Trophoblast cell (in vitro differentiated cells and primary cell): ENCODE data around the gene ST6GALNAC3.

Experiments
- DNase-seq, 2 donors: peaks; one replicate each; pipeline ENCODE4 v3.0.0-alpha.2; 2016
- H2AFZ ChIP-seq: 2 replicates; pipeline ENCODE4 v1.6.1; 2013; ENCODE audit warnings: low read length, moderate library complexity, mild to moderate bottlenecking; ENCODE audit not compliant: insufficient read depth, poor library complexity
- H2AK5ac ChIP-seq: 2 replicates; pipeline ENCODE4 v1.6.1; 2013; ENCODE audit warnings: mild to moderate bottlenecking, low read length
- H2BK120ac ChIP-seq: 2 replicates; pipeline ENCODE4 v1.6.1; 2013; ENCODE audit warnings: low read length, mild to moderate bottlenecking, moderate library complexity; ENCODE audit not compliant: insufficient read depth, poor library complexity
- H2BK12ac ChIP-seq: 2 replicates; pipeline ENCODE4 v1.6.1; 2013; ENCODE audit warnings: mild to moderate bottlenecking, low read length, moderate library complexity
- H2BK5ac ChIP-seq: 2 replicates; pipeline ENCODE4 v1.6.1; 2013; ENCODE audit warnings: low read length, low read depth, moderate library complexity, mild to moderate bottlenecking; ENCODE audit not compliant: poor library complexity
- H3K14ac ChIP-seq: 2 replicates; pipeline ENCODE4 v1.6.1; 2013; ENCODE audit warnings: mild to moderate bottlenecking, low read length
- H3K18ac ChIP-seq: 2 replicates; pipeline ENCODE4 v1.6.1; 2013; ENCODE audit warnings: mild to moderate bottlenecking, low read length
- H3K23ac ChIP-seq: 2 replicates; pipeline ENCODE4 v1.6.1; 2013; ENCODE audit warnings: low read length
- H3K27ac ChIP-seq: 2 replicates; pipeline ENCODE4 v1.5.1; 2013; ENCODE audit warnings: low read depth, mild to moderate bottlenecking, inconsistent platforms, low read length, moderate library complexity
- H3K27me3 ChIP-seq: 2 replicates; pipeline ENCODE4 v1.6.1; 2013; ENCODE audit warnings: inconsistent platforms, mild to moderate bottlenecking, low read length, moderate library complexity; ENCODE audit not compliant: insufficient read depth
- H3K36me3 ChIP-seq, 2 experiments: 1 replicate in 1 of 2; 2 replicates in 1 of 2; pipeline ENCODE4 v1.6.1; 2013; ENCODE audit warnings: low read length in 2 of 2, mild to moderate bottlenecking in 2 of 2, moderate library complexity in 1 of 2; ENCODE audit not compliant: insufficient read depth in 2 of 2, control insufficient read depth in 1 of 2
- H3K4ac ChIP-seq: 2 replicates; pipeline ENCODE4 v1.6.1; 2013; ENCODE audit warnings: low read depth, mild to moderate bottlenecking, low read length, moderate library complexity
- H3K4me1 ChIP-seq, 2 experiments: 1 replicate in 1 of 2; 2 replicates in 1 of 2; pipeline ENCODE4 v1.6.1; 2013; ENCODE audit warnings: low read length in 2 of 2, mild to moderate bottlenecking in 2 of 2, moderate library complexity in 1 of 2; ENCODE audit not compliant: insufficient read depth in 2 of 2, control insufficient read depth in 1 of 2
- H3K4me2 ChIP-seq: 2 replicates; pipeline ENCODE4 v1.6.1; 2013; ENCODE audit warnings: inconsistent platforms, mild to moderate bottlenecking, low read length, moderate library complexity
- H3K4me3 ChIP-seq: 2 replicates; pipeline ENCODE4 v1.5.1; 2013; ENCODE audit warnings: mild to moderate bottlenecking, low read depth, low read length, inconsistent platforms
- H3K79me1 ChIP-seq: one replicate; pipeline ENCODE4 v1.6.1; 2013; ENCODE audit warnings: low read length
- H3K79me2 ChIP-seq: 2 replicates; pipeline ENCODE4 v1.6.1; 2013; ENCODE audit warnings: low read length, mild to moderate bottlenecking; ENCODE audit not compliant: control insufficient read depth, insufficient read depth, poor library complexity
- H3K9ac ChIP-seq: 2 replicates; pipeline ENCODE4 v1.6.1; 2013; ENCODE audit warnings: mild to moderate bottlenecking, low read length
- H3K9me3 ChIP-seq: 2 replicates; pipeline ENCODE4 v1.6.1; 2013; ENCODE audit warnings: low read depth, mild to moderate bottlenecking, control low read depth, inconsistent platforms, low read length; ENCODE audit not compliant: insufficient read depth
- H4K12ac ChIP-seq: 2 replicates; pipeline ENCODE4 v1.6.1; 2013; ENCODE audit warnings: low read depth, mild to moderate bottlenecking, low read length, moderate library complexity
- H4K8ac ChIP-seq: 2 replicates; pipeline ENCODE4 v1.6.1; 2013; ENCODE audit warnings: low read depth, mild to moderate bottlenecking, low read length, moderate library complexity
- H4K91ac ChIP-seq: one replicate; pipeline ENCODE4 v1.6.1; 2013; ENCODE audit warnings: low read depth, mild to moderate bottlenecking, low read length, moderate library complexity
- WGBS: extraction: QIAGEN DNeasy Blood & Tissue Kit; methylation state at CpG from one replicate; pipeline ENCODE4 v1.1.7; 2013; ENCODE audit warnings: missing lambda C conversion rate; ENCODE audit not compliant: insufficient read length, insufficient coverage; ENCODE audit errors: extremely low coverage; 5-methylcytosine and 5-hydroxymethylcytosine counted together

The ST6GALNAC3 gene

GRCh38 chr1:76225526-76225925 lies 151.0 kb downstream of the ST6GALNAC3 start:
- Histone ChIP-seq H2BK5ac (no peak overlapping the region), H4K91ac (no peak overlapping the region), H3K23ac (no peak overlapping the region), H3K4me3 (no peak overlapping the region), H3K18ac (no peak overlapping the region), H3K27me3 (no peaks in the 10 kb centered on the region), H4K8ac (no peak overlapping the region), H3K9ac (no peak overlapping the region), H3K9me3 (no peaks in the 10 kb centered on the region), H2BK120ac (no peak overlapping the region), H3K79me2 (no peaks in the 10 kb centered on the region), H3K27ac (no peak overlapping the region), H3K4me1 (no peaks in the 10 kb centered on the region), H2AFZ (no peak overlapping the region), H3K14ac (no peak overlapping the region), H3K36me3 (no peaks in the 10 kb centered on the region), H2BK12ac (no peak overlapping the region), H4K12ac (no peak overlapping the region), H3K4ac (no peak overlapping the region), H2AK5ac (no peak overlapping the region), H3K4me2 (no peak overlapping the region), H3K79me1 (no peaks in the 10 kb centered on the region)
- DNase-seq, result no peak
- no CpG with 5 or more reads among the region's 1 CpG for WGBS

GRCh38 chr1:76227621-76228020 lies 153.1 kb downstream of the ST6GALNAC3 start:
- no peak overlapping the region for H2AFZ ChIP-seq
- H3K4ac ChIP-seq, result no peak overlapping the region
- H2BK120ac ChIP-seq, result no peak overlapping the region
- H3K79me1 ChIP-seq, result no peaks in the 10 kb centered on the region
- no peak overlapping the region for H4K12ac ChIP-seq
- H3K23ac ChIP-seq, result no peak overlapping the region
- H3K4me3 ChIP-seq, result no peak overlapping the region
- H2BK12ac ChIP-seq, result no peak overlapping the region
- H3K79me2 ChIP-seq, result no peaks in the 10 kb centered on the region
- H3K9me3 ChIP-seq, result no peaks in the 10 kb centered on the region
- H3K4me1 ChIP-seq, result no peaks in the 10 kb centered on the region
- H4K8ac ChIP-seq, result no peak overlapping the region
- H3K27ac ChIP-seq, result no peak overlapping the region
- no peak overlapping the region for H2BK5ac ChIP-seq
- no peaks in the 10 kb centered on the region for H3K36me3 ChIP-seq
- WGBS, result no CpG with 5 or more reads among the region's 3 CpGs
- no peak overlapping the region for H3K4me2 ChIP-seq
- no peak overlapping the region for H3K14ac ChIP-seq
- no peaks in the 10 kb centered on the region for H3K27me3 ChIP-seq
- no peak overlapping the region for H4K91ac ChIP-seq
- no peak for DNase-seq
- no peak overlapping the region for H2AK5ac ChIP-seq
- H3K18ac ChIP-seq, result no peak overlapping the region
- no peak overlapping the region for H3K9ac ChIP-seq

- no peaks in the 10 kb centered on the region for H3K79me1 ChIP-seq
- H3K9ac ChIP-seq, result no peak overlapping the region
- H3K27me3 ChIP-seq, result no peaks in the 10 kb centered on the region
- H3K4me2 ChIP-seq, result no peak overlapping the region
- H2BK5ac ChIP-seq, result no peak overlapping the region
- H2BK12ac ChIP-seq, result no peak overlapping the region
- no peak overlapping the region for H3K18ac ChIP-seq
- DNase-seq, result no peak
- no peak overlapping the region for H2AK5ac ChIP-seq
- H3K23ac ChIP-seq, result no peak overlapping the region
- H3K27ac ChIP-seq, result no peak overlapping the region
- no peak overlapping the region for H4K12ac ChIP-seq
- no peak overlapping the region for H4K8ac ChIP-seq
- H3K4me3 ChIP-seq, result no peak overlapping the region
- WGBS, result no CpG with 5 or more reads among the region's 7 CpGs
- no peaks in the 10 kb centered on the region for H3K36me3 ChIP-seq
- no peaks in the 10 kb centered on the region for H3K79me2 ChIP-seq
- no peak overlapping the region for H3K4ac ChIP-seq
- no peak overlapping the region for H3K14ac ChIP-seq
- H3K9me3 ChIP-seq, result no peaks in the 10 kb centered on the region
- H4K91ac ChIP-seq, result no peak overlapping the region
- H2AFZ ChIP-seq, result no peak overlapping the region
- H2BK120ac ChIP-seq, result no peak overlapping the region
- H3K4me1 ChIP-seq, result no peaks in the 10 kb centered on the region
Measured at GRCh38 chr1:76229279-76230005, 154.9 kb downstream of the ST6GALNAC3 start.

GRCh38 chr1:76230842-76231281 lies 156.3 kb downstream of the ST6GALNAC3 start:
- WGBS, result no CpG with 5 or more reads among the region's 2 CpGs

More at GRCh38 chr1:76230842-76231281, 156.3 kb downstream of the ST6GALNAC3 start:
- H3K4ac ChIP-seq, result no peak overlapping the region
- H3K9ac ChIP-seq, result no peak overlapping the region
- no peaks in the 10 kb centered on the region for H3K4me1 ChIP-seq
- no peak for DNase-seq
- no peak overlapping the region for H2AFZ ChIP-seq
- no peak overlapping the region for H3K4me3 ChIP-seq
- no peak overlapping the region for H2BK5ac ChIP-seq
- no peak overlapping the region for H4K12ac ChIP-seq
- H4K8ac ChIP-seq, result no peak overlapping the region
- no peak overlapping the region for H3K4me2 ChIP-seq
- no peak overlapping the region for H3K14ac ChIP-seq
- H2BK12ac ChIP-seq, result no peak overlapping the region
- no peak overlapping the region for H2BK120ac ChIP-seq
- H4K91ac ChIP-seq, result no peak overlapping the region
- no peak overlapping the region for H2AK5ac ChIP-seq
- no peak overlapping the region for H3K18ac ChIP-seq
- no peaks in the 10 kb centered on the region for H3K79me2 ChIP-seq
- H3K36me3 ChIP-seq, result no peaks in the 10 kb centered on the region
- no peaks in the 10 kb centered on the region for H3K9me3 ChIP-seq
- no peaks in the 10 kb centered on the region for H3K79me1 ChIP-seq
- H3K27me3 ChIP-seq, result no peaks in the 10 kb centered on the region
- H3K23ac ChIP-seq, result no peak overlapping the region
- H3K27ac ChIP-seq, result no peak overlapping the region
